ENCODE data around the gene UNC5B.
A peak's percentile ranks its signal among the peaks of the same experiment; 100 is the strongest.
"Not testable (repeated sequence)": the region's sequence is repeated elsewhere in the genome, so short reads cannot be mapped to it uniquely, and the experiment has no call there.

UNC5B gene

GRCh38 chr10:71268247-71268691 lies 55.9 kb downstream of the UNC5B start:
- DNase-seq (ENCODE audit: low spot score), result peak; percentile 44

GRCh38 chr10:71268758-71269157 lies 56.4 kb downstream of the UNC5B start:
- no peak for DNase-seq (ENCODE audit: low spot score)

DNA sequence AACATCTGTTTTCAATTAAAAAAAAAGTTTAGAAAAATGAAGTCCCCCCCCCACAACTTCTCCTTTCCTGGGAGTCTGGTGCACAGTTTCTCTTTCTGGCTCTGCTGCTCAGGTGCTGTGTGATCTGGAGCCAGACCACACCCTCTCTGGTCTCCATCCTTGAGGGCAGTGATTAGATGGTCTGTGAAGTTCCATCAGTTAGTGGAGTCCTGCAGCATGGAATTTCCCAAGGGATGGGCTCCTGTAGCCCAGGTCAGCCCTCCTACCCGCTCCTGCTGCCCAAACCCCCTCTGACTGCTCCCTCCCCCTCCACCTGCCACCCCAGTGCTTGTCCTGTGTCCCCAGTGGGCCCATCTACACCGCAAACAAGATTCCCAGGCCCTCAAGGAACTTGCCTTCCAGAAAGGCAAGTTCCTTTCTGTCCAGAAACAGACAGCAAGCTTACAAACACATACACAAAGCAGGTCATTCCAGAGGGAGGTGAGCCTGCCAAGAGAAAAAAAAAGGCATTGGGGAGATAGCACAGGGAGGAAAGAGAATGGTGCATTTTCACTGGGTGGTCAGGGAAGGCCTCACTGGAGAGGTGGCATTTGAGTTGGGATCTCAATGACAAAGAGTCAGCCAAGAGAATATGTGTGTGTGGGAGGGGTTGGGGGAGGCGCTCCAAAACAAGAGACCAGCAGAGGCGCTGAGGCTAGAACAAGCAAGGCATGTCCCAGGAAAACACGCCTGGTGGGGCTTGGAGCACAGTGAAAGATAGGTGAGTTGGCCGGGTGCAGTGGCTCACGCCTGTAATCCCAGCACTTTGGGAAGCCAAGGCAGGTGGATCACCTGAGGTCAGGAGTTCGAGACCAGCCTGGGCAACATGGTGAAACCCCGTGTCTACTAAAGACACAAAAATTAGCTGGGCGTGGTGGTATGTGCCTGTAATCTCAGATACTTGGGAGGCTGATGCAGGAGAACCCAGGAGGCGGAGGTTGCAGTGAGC lies 57.2 kb downstream of the UNC5B start:
- no peak for DNase-seq (ENCODE audit: low spot score)

- DNase-seq (ENCODE audit: low spot score), result peak; percentile 59
Observed at GRCh38 chr10:71270301-71271220, 58.2 kb downstream of the UNC5B start.

DNA sequence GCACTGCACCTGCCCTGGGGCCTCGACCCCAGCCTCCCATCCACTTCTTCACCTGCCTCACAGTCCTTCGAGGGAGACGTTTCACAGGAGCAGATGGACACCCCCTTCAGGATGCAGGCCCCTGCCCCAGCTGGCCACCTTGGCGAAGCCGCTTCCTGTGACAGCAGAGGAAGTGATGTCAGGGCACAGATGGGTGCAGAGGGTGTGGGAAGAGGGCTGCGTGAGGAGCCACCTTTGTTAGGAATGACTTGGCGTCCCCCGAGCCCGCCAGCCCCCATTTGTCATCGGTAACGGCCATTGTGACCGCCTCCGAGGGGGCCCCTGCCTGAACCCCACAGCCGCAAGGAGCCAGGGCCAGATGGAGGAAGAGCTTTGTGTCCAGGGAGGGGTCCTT lies 59.3 kb downstream of the UNC5B start:
- no peak for DNase-seq (ENCODE audit: low spot score)

GRCh38 chr10:71272056-71272771 lies 59.8 kb downstream of the UNC5B start:
- DNase-seq (ENCODE audit: low spot score), result no peak

GRCh38 chr10:71272974-71273373 lies 60.6 kb downstream of the UNC5B start:
- not testable (repeated sequence) for DNase-seq (ENCODE audit: low spot score)

- no peak for DNase-seq (ENCODE audit: low spot score)
Observed at GRCh38 chr10:71273506-71273905, 61.1 kb downstream of the UNC5B start.

DNA sequence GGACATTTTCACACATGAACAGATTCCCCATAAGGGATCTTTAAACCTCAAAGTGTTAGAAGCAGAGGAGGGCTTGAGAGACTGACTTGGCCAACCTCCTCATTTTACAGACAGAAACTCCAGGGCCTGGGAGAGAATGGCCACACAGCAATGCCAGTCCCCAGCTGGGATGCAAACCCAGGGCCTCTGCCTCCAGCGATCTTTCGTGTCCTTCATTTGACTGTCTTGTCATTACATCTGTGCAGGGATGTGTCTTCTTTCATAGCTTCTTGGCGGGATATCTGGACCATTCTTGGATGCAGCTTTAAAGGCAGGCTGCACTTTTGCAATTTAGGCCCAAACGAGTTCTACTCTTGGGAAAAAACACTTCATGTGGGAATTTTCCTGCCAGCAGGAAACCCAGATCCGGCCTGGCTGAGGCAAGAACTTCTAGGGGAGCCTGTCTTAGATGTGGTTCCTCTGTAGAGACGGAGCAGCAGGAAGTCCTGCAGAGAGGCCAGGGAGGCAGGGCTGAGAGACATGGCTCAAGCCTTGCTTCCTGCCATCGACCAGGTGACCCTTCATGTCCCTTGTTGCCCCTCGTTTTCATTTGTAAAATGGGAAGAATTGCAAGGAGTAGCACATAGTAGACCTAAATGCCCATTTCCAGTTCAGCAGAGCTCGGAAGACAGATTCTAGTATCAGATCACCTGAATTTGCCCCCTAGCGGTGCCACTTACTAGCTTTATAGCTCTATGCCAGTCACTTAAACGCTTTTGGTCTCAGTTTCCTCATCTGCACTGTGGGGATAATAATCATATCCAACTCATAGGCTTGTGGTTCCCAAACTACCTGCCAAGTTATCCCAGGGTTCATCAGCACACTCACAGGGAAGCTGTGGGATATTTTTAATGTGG lies 62.8 kb downstream of the UNC5B start:
- no peak for DNase-seq (ENCODE audit: low spot score)

- no peak for DNase-seq (ENCODE audit: low spot score)
Observed at GRCh38 chr10:71276873-71277272, 64.5 kb downstream of the UNC5B start.

GRCh38 chr10:71277914-71278665 lies 65.7 kb downstream of the UNC5B start:
- DNase-seq (ENCODE audit: low spot score), result no peak

GRCh38 chr10:71278691-71279588 lies 66.6 kb downstream of the UNC5B start:
- DNase-seq (ENCODE audit: low spot score), result no peak

GRCh38 chr10:71279590-71280170 lies 67.3 kb downstream of the UNC5B start:
- no peak for DNase-seq (ENCODE audit: low spot score)

DNA sequence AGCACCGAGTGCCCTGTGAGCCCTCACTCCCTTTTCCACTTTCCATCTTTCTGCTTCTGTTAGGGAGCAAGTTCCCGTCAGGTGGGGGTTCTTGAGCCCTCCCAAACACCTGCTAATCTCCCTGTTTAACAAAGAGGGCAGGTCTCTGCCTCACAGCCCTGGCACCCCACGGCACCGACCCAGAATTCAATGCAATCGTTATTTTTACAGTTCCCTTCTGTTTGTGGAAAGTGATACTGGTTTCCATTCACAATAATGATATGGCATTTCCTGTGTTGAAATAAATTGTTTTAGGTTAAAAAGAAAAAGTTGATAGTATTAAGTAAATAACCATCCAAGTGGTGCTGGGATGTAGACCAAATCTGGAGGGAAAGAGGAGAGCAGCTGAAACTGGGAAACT lies 67.8 kb downstream of the UNC5B start:
- DNase-seq (ENCODE audit: low spot score), result no peak

DNA sequence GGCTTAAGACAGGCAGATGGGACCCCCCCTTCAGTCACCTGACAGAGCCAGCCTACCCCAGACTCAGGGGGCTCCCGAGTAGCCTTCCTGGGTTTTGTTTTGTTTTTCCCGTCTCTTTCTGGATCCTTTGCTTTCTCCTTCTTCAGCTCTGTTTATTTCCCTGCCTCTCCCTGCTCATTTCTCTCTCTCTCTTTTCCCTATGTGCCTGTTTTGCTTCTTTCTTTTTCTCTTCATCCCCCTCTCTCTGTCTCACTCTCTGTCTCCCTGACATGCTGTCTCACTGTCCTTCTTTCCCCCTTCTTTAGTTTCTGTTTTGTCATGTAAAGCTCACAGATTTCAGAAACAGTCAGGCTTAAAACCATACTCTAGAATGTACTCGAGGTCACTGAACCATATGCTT lies 68.5 kb downstream of the UNC5B start:
- no peak for DNase-seq (ENCODE audit: low spot score)

- DNase-seq (ENCODE audit: low spot score), result no peak
Observed at GRCh38 chr10:71281646-71282322, 69.4 kb downstream of the UNC5B start.

- no peak for DNase-seq (ENCODE audit: low spot score)
Observed at GRCh38 chr10:71282323-71282680, 69.9 kb downstream of the UNC5B start.

DNA sequence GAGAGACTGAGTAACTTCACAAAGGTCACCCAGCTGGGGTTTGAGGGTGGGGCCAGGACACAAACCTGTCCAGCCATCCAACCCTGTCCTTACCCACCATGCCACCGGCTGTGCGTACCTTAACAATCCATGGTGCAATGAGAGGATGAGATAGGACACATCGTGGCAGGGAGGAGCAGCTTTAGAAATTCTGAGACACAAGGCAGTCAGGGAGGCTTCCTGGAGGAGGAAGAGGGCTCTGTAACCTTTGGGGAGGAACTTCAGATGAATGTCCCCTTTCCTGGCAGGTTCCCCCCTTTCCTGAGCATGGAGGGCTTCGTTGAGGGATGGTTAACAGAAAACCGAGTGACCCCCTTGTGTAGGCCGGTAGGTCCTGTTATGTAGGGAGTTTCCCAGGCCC lies 71.0 kb downstream of the UNC5B start:
- no peak for DNase-seq (ENCODE audit: low spot score)

All from D341Med (cell line).